GM19324 (cell line): ENCODE results near the gene NKX2-3.

ENCODE experiments used
- ATAC-seq: cut with Tn5 transposase; IDR thresholded peaks from one replicate; pipeline ENCODE4 v1.9.1; 2021; ENCODE audit warnings: mild to moderate bottlenecking, moderate library complexity; ENCODE audit not compliant: unreplicated experiment, low FRiP score

NKX2-3 gene

GRCh38 chr10:99532687-99533495 is at the start of gene NKX2-3:
Gene NKX2-3, plus strand, starts transcription at chr10:99532942. Its CDS starts 190 bp downstream, at chr10:99533132.
- no peak for ATAC-seq

GRCh38 chr10:99484626-99485581 is 47.8 kb upstream of the NKX2-3 start:
- no peak for ATAC-seq

- no peak for ATAC-seq
Observed at GRCh38 chr10:99487125-99487807, 45.5 kb upstream of the NKX2-3 start.

- no peak for ATAC-seq
Observed at GRCh38 chr10:99489271-99489670, 43.5 kb upstream of the NKX2-3 start.

GRCh38 chr10:99497343-99498025 is 35.3 kb upstream of the NKX2-3 start:
- no peak for ATAC-seq

GRCh38 chr10:99506416-99506815 is 26.3 kb upstream of the NKX2-3 start:
- no peak for ATAC-seq

GRCh38 chr10:99507265-99507664 is 25.5 kb upstream of the NKX2-3 start:
- ATAC-seq: no peak

- ATAC-seq: no peak
Observed at GRCh38 chr10:99513061-99513460, 19.7 kb upstream of the NKX2-3 start.

- ATAC-seq: no peak
Observed at GRCh38 chr10:99519690-99520039, 13.1 kb upstream of the NKX2-3 start.

GRCh38 chr10:99520040-99520846 is 12.5 kb upstream of the NKX2-3 start:
- ATAC-seq: no peak

GRCh38 chr10:99520847-99521764 is 11.6 kb upstream of the NKX2-3 start:
- ATAC-seq: no peak

- ATAC-seq: no peak
Observed at GRCh38 chr10:99521765-99522469, 10.8 kb upstream of the NKX2-3 start.

- ATAC-seq: no peak
Observed at GRCh38 chr10:99522470-99523250, 10.1 kb upstream of the NKX2-3 start.

- no peak for ATAC-seq
Observed at GRCh38 chr10:99523251-99523773, 9.4 kb upstream of the NKX2-3 start.

GRCh38 chr10:99524050-99524666 is 8.6 kb upstream of the NKX2-3 start:
- ATAC-seq: no peak

- ATAC-seq: no peak
Observed at GRCh38 chr10:99524736-99525380, 7.9 kb upstream of the NKX2-3 start.
